Measurements from ENCODE around the gene INSYN2B. TPM values are rescaled to one million over a fixed set of nuclear protein-coding genes. Genes with fewer than 3 reads are reported as not detected.

The INSYN2B gene
- total RNA-seq, 1 donor = not detected

- H3K9me3 ChIP-seq (ENCODE audit: low read depth, low read length) = no peaks in the 10 kb centered on the region
- no peak overlapping the region for H3K4me3 ChIP-seq (ENCODE audit: low read length)
- no peaks in the 10 kb centered on the region for H3K4me1 ChIP-seq (ENCODE audit: insufficient read depth, low read length)
- H3K27me3 ChIP-seq (ENCODE audit: insufficient read depth, low read length) = no peaks in the 10 kb centered on the region
Measured at GRCh38 chr5:169989365-169989764, 9.1 kb upstream of the INSYN2B start.

DNA sequence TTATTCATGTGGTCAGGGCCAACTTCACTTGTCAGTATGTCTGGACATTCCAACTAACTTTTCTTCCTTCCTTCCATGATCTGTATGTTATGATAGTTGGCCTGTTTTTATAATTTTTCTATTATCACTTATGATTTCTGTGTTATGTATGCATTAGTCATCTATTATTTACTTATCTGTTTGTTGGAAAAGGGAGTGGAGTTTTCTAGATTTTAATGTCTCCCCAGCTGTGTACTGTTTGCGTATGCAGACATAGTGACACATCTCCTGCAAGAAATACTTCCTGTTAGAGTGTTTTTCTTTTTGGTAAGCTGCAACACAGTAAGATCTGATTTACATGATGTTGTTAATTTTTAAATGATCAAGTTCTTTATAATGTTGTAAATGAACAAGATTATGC is 8.7 kb upstream of the INSYN2B start:
- H3K4me1 ChIP-seq (ENCODE audit: insufficient read depth, low read length) = no peaks in the 10 kb centered on the region
- H3K4me3 ChIP-seq (ENCODE audit: low read length) = no peak overlapping the region
- no peaks in the 10 kb centered on the region for H3K27me3 ChIP-seq (ENCODE audit: insufficient read depth, low read length)
- H3K9me3 ChIP-seq (ENCODE audit: low read depth, low read length) = no peaks in the 10 kb centered on the region

DNA sequence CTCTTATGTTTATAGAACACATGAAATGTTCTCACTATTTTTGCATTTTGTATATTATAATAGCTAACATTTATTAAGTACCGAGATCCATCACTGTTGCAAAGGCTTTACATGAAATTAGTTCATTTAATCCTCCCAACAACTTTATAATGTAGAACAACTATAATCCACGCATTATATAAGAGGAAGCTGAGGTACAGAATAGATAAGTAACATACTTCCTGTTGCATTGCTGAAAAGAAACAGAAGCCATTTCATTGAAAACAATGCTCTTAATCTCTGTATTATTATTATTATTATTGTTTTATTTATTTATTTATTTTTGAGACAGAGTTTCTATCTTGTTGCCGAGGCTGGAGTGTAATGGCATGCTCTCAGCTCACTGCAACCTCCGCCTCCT is 7.9 kb upstream of the INSYN2B start:
- Histone ChIP-seq H3K9me3 (ENCODE audit: low read depth, low read length) (no peaks in the 10 kb centered on the region), H3K4me3 (ENCODE audit: low read length) (no peak overlapping the region), H3K4me1 (ENCODE audit: insufficient read depth, low read length) (no peaks in the 10 kb centered on the region), H3K27me3 (ENCODE audit: insufficient read depth, low read length) (no peaks in the 10 kb centered on the region)

DNA sequence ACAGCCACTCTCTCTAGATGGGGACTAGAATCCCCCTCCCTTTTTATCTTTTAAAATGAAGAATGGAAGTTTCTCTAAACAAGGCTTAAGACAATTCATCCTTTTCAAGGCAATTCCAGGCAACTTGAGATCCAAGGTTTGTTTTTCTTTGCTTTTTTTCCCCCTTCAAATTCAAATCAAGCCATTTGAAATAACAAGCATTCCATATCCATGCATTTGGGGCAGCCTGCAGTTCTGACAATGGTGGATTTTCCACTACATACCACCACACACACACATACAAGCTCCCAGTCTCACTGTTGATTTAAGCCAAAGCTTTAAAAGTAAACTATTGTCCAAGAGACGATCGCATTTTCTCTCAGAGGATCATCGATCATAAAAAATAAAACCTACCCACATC is 424 bp downstream of the INSYN2B start:
- Histone ChIP-seq H3K4me1 (ENCODE audit: insufficient read depth, low read length) (no peaks in the 10 kb centered on the region), H3K27me3 (ENCODE audit: insufficient read depth, low read length) (no peaks in the 10 kb centered on the region), H3K9me3 (ENCODE audit: low read depth, low read length) (no peaks in the 10 kb centered on the region), H3K4me3 (ENCODE audit: low read length) (no peak overlapping the region)

DNA sequence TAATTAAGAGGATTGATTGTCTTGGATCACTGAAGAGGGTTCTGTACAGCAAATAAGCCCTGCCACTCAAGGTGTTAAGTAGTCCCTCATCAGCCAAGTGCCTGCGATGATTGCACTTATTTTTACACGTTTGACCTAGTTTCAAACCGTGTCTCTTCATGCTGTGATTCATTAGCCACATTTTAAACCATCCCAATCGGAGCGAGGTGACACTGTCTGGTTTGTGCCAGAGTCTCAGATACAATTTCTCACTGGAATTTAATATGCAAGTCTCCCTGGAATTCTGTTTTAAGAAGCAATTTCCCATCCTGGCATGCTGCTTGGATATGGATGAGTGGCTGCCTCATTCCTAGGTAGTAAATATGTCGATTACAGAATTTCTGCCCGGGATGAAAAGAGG is 1.6 kb downstream of the INSYN2B start:
- Histone ChIP-seq H3K4me1 (ENCODE audit: insufficient read depth, low read length) (no peaks in the 10 kb centered on the region), H3K4me3 (ENCODE audit: low read length) (no peak overlapping the region), H3K27me3 (ENCODE audit: insufficient read depth, low read length) (no peaks in the 10 kb centered on the region), H3K9me3 (ENCODE audit: low read depth, low read length) (no peaks in the 10 kb centered on the region)

DNA sequence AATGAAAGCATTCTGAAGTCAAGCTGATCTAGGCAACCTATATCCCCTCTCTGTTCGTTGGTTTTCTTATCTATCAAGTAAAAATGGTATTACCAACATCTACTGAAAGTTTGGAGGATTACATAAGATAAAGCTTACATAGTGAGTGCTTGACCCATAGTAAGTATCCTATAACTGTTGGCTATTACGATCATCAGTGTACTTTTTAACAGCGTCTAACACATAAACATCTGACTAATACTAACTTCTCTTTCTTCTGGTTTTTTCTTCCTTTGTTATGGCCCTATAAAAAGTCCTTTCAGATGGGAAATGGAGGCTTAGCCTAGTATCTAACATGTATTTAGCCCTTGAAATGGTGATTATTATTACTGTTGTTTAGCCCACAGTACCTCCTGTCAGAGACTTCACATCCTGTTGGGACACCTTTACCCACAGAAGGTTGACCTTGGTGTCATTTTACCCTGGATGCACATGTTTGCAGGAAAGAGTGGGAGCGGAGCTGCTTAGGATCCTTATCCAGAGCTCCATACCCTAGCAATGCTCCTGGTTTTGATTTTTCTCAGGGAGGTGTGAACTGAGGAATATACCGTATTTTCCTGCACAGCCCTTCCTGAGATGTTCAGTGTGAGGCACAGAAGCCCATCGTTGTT is 6.0 kb downstream of the INSYN2B start:
- Histone ChIP-seq H3K9me3 (ENCODE audit: low read depth, low read length) (no peaks in the 10 kb centered on the region), H3K4me3 (ENCODE audit: low read length) (no peak overlapping the region), H3K4me1 (ENCODE audit: insufficient read depth, low read length) (no peaks in the 10 kb centered on the region), H3K27me3 (ENCODE audit: insufficient read depth, low read length) (no peaks in the 10 kb centered on the region)

GRCh38 chr5:169973056-169973455 is 7.2 kb downstream of the INSYN2B start:
- H3K27me3 ChIP-seq (ENCODE audit: insufficient read depth, low read length) = no peaks in the 10 kb centered on the region
- no peaks in the 10 kb centered on the region for H3K9me3 ChIP-seq (ENCODE audit: low read depth, low read length)
- H3K4me3 ChIP-seq (ENCODE audit: low read length) = no peak overlapping the region
- no peaks in the 10 kb centered on the region for H3K4me1 ChIP-seq (ENCODE audit: insufficient read depth, low read length)

DNA sequence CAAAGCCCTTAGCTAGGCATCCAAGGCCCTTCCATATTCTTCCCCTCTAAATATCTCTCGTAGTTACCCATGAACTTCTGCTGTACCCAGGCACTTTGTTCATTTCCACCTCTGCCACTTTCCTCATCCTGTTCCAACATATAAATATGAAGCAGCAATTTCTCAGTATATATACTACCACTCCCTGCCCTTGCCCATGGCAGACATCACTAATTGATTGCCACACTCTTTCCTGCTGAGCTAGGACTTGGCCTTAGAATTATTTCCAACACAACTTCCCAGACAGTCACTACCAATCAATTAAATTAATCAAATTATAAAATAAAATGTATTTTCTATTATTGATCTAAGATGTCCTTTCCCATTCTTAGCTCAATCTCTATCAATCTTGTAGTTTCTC is 8.5 kb downstream of the INSYN2B start:
- Histone ChIP-seq H3K4me3 (ENCODE audit: low read length) (no peak overlapping the region), H3K4me1 (ENCODE audit: insufficient read depth, low read length) (no peaks in the 10 kb centered on the region), H3K9me3 (ENCODE audit: low read depth, low read length) (no peaks in the 10 kb centered on the region), H3K27me3 (ENCODE audit: insufficient read depth, low read length) (no peaks in the 10 kb centered on the region)

GRCh38 chr5:169970911-169971765 is 9.2 kb downstream of the INSYN2B start:
- Histone ChIP-seq H3K27me3 (ENCODE audit: insufficient read depth, low read length) (no peaks in the 10 kb centered on the region), H3K4me1 (ENCODE audit: insufficient read depth, low read length) (no peaks in the 10 kb centered on the region), H3K9me3 (ENCODE audit: low read depth, low read length) (no peaks in the 10 kb centered on the region), H3K4me3 (ENCODE audit: low read length) (no peak overlapping the region)

DNA sequence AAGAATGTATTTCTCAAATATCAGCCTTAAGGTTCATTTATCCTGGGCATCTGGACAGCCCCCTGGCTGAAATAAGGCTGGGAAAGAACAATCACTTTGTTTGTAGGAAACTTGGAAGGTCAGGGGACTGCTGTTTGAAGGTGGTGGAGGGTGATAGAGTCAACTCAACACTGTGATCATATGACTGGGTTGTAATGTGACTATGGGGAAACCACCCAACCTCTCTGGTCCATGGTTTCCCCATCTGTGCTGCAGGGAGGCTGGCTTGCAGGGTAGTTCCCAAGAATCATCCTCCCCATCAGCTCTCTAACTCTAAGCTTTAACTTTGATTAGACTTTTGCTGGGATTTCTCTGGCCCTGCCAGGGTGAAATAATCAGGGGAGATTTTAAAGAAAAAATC is 10.0 kb downstream of the INSYN2B start:
- H3K4me3 ChIP-seq (ENCODE audit: low read length) = no peak overlapping the region
- H3K9me3 ChIP-seq (ENCODE audit: low read depth, low read length) = no peaks in the 10 kb centered on the region
- H3K4me1 ChIP-seq (ENCODE audit: insufficient read depth, low read length) = no peaks in the 10 kb centered on the region
- no peaks in the 10 kb centered on the region for H3K27me3 ChIP-seq (ENCODE audit: insufficient read depth, low read length)

DNA sequence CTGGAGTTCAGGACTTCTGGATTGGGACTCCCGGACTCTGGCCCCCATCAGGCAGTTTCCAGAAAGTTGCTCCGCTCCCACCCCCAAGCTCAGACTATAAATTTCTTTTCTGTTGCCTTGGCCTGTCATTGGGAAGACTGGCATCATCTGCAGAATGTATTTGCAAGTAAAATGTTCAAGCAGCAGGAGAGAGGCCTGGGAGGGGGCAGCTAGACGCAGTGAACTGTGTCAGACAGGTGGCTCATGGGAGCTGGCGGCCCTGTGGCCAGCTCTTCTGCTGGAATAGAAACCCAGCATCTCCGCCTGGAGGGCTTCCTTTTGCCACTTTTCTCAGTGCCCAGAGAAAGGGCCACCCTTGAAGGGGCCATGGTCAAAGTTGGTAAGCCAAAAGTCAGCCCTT is 16.0 kb downstream of the INSYN2B start:
- no peak overlapping the region for H3K4me3 ChIP-seq (ENCODE audit: low read length)
- no peaks in the 10 kb centered on the region for H3K27me3 ChIP-seq (ENCODE audit: insufficient read depth, low read length)
- no peaks in the 10 kb centered on the region for H3K9me3 ChIP-seq (ENCODE audit: low read depth, low read length)
- H3K4me1 ChIP-seq (ENCODE audit: insufficient read depth, low read length) = no peaks in the 10 kb centered on the region

DNA sequence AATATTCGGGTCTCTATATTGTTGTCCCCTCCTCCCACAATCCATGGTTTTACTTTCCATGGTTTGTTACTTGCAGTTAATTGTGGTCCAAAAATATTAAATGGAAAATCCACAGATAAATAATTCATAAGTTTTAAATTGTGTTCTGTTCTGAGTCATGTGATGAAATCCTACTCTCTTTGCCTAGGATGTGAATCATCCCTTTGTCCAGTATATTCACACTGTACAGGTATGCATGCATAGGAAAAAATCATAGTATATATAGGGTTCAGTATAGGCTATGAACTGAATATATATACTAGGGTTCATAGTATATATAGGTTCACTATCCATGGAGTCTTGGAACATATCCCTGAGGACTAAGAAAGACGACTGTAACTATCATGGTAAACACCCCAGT is 19.6 kb downstream of the INSYN2B start:
- Histone ChIP-seq H3K4me1 (ENCODE audit: insufficient read depth, low read length) (no peaks in the 10 kb centered on the region), H3K4me3 (ENCODE audit: low read length) (no peak overlapping the region), H3K27me3 (ENCODE audit: insufficient read depth, low read length) (no peaks in the 10 kb centered on the region), H3K9me3 (ENCODE audit: low read depth, low read length) (no peaks in the 10 kb centered on the region)

DNA sequence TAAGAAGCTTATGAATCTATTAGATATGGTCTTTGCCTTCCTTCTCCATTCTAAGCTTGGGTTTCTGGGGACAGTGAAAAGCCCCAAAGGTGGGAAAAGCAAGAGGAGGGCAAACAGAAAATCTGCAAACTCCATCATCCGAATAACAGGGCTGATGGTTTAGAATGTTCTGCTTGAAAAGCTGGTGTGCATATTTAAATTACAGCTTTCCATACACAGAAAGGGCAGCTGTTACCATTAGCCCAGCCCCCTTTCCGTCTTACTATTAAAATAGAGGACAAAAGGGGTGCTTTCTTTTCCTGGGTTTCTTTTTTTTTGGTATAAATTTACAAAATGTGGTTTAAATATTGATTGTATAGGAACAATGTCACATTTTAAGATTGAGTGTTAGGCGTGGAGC is 22.0 kb downstream of the INSYN2B start:
- H3K27me3 ChIP-seq (ENCODE audit: insufficient read depth, low read length) = no peaks in the 10 kb centered on the region
- no peak overlapping the region for H3K4me3 ChIP-seq (ENCODE audit: low read length)
- no peaks in the 10 kb centered on the region for H3K9me3 ChIP-seq (ENCODE audit: low read depth, low read length)
- peaks cover 6% of the 10 kb centered on the region for H3K4me1 ChIP-seq (ENCODE audit: insufficient read depth, low read length)

DNA sequence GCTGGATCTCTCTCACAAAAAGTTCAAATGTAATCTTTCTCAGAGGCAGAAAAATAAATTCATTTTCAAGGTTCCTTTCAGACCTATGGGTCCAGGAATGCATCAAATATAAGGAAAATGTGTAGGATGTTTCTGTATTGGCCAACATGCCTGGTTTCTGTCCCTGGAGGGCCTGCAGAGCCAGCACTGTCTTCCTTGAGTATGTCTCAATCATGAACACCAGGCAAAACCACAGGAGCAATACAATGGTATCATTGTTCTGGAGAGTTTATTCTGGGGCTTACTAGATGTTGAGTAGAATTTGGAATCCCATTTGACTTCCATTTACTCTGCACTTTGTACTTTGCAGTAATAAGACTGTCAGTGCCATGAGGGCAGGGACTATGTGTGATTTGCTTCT is 23.5 kb downstream of the INSYN2B start:
- H3K4me3 ChIP-seq (ENCODE audit: low read length) = no peak overlapping the region
- peaks cover 7% of the 10 kb centered on the region for H3K4me1 ChIP-seq (ENCODE audit: insufficient read depth, low read length)
- H3K27me3 ChIP-seq (ENCODE audit: insufficient read depth, low read length) = no peaks in the 10 kb centered on the region

GRCh38 chr5:169956126-169956525 is 24.2 kb downstream of the INSYN2B start:
- no peaks in the 10 kb centered on the region for H3K27me3 ChIP-seq (ENCODE audit: insufficient read depth, low read length)
- H3K4me1 ChIP-seq (ENCODE audit: insufficient read depth, low read length) = peaks cover 7% of the 10 kb centered on the region
- no peak overlapping the region for H3K4me3 ChIP-seq (ENCODE audit: low read length)
- H3K9me3 ChIP-seq (ENCODE audit: low read depth, low read length) = no peaks in the 10 kb centered on the region

More for the DNA sequence above, 23.5 kb downstream of the INSYN2B start:
- H3K9me3 ChIP-seq (ENCODE audit: low read depth, low read length) = no peaks in the 10 kb centered on the region

DNA sequence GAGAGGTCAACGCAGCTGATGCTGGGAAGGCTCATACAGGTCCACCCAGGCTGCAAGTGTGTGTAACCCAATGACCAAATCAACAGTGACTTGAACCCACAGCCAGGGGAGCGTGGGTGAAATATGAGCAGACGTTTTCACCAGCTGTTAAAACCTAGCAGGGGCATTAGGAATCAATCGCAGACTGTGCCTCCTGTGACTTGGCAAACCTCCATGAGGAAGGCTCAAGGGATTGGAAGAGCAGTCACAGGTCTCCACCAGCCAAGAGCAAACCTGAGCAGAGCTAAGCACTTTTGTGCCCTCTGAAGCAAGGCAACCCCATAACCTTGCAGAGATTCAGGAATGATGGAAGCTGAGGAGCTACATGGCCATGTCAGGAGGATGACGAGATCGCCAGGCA is 25.5 kb downstream of the INSYN2B start:
- no peak overlapping the region for H3K4me3 ChIP-seq (ENCODE audit: low read length)
- peaks cover 7% of the 10 kb centered on the region for H3K4me1 ChIP-seq (ENCODE audit: insufficient read depth, low read length)
- H3K27me3 ChIP-seq (ENCODE audit: insufficient read depth, low read length) = no peaks in the 10 kb centered on the region

More for the DNA sequence above, 25.5 kb downstream of the INSYN2B start:
- H3K9me3 ChIP-seq (ENCODE audit: low read depth, low read length) = no peaks in the 10 kb centered on the region

All from mononuclear cell (primary cell).